Esophagus squamous epithelium (tissue), 5 donors: ENCODE data around the gene RTL5. TPM values are rescaled to one million over a fixed set of nuclear protein-coding genes. Genes with fewer than 3 reads are reported as not detected.

ENCODE experiments used
- DNase-seq: peaks from one replicate; lab custom pipeline; 2025; lab: John Stamatoyannopoulos, UW
- H3K27ac ChIP-seq, 4 donors: fragments of 200-600 bp; sonication (generic); one replicate each; pipeline ENCODE4 v1.5.1; 2016 to 2019; ENCODE audit warnings: mild to moderate bottlenecking in 1 of 4
- H3K27me3 ChIP-seq, 4 donors: fragments of 200-600 bp; sonication (generic); 1 replicate in 3 of 4; 2 replicates in 1 of 4; pipeline versions ENCODE4 v1.5.1 to v1.6.0; 2017 to 2021; ENCODE audit warnings: antibody characterized with exemption in 1 of 4
- H3K36me3 ChIP-seq, 3 donors: fragments of 200-600 bp; sonication (generic); one replicate each; pipeline ENCODE4 v1.5.1; 2016 to 2019
- H3K4me1 ChIP-seq, 3 donors: fragments of 200-600 bp; sonication (generic); one replicate each; pipeline ENCODE4 v1.5.1; 2017 to 2019
- H3K4me3 ChIP-seq, 4 donors: fragments of 200-600 bp; sonication (generic); 1 replicate in 3 of 4; 2 replicates in 1 of 4; pipeline ENCODE4 v1.5.1; 2016 to 2019; ENCODE audit warnings: mild to moderate bottlenecking in 2 of 4, moderate library complexity in 1 of 4
- H3K9me3 ChIP-seq, 3 donors: fragments of 200-600 bp; sonication (generic); one replicate each; pipeline ENCODE4 v1.5.1; 2016 to 2019
- CTCF ChIP-seq, 6 experiments: fragments of 450-650 bp in 4 of 6; fragments of 200-600 bp in 2 of 6; sonication (generic) in 2 of 6; IDR thresholded peaks; one replicate each; pipeline ENCODE4 v1.5.1; 2016 to 2019; ENCODE audit warnings: antibody characterized with exemption in 6 of 6, mild to moderate bottlenecking in 4 of 6, moderate library complexity in 4 of 6
- POLR2A ChIP-seq, 4 donors: fragments of 450-650 bp; IDR thresholded peaks; one replicate each; pipeline ENCODE4 v1.6.1; 2017; ENCODE audit warnings: antibody characterized with exemption in 4 of 4, mild to moderate bottlenecking in 4 of 4, moderate library complexity in 3 of 4
- WGBS, 2 donors: methylation state at CpG; one replicate each; pipeline ENCODE4 v1.1.5; 2018; 5-methylcytosine and 5-hydroxymethylcytosine counted together
- intact Hi-C: fragments of 100-400 bp; cut with DNase I; formaldehyde crosslinking; loops from one replicate; pipeline ENCODE4 v1.15.0; 2022
- total RNA-seq, 4 donors: library from RNA; depleted of rRNA; stranded (reverse); fragments of >200 nt; gene quantifications; one replicate each; pipeline ENCODE4 v1.1.0, GENCODE V29; 2016
- donor health status: DM: yes; HTN: yes; CAD: no.

RTL5 gene
- total RNA-seq, 4 donors from 2014 or later: 0.08 to 3.6 (median 0.49) TPM

GRCh38 chrX:72139538-72139937 is 7.8 kb upstream of the RTL5 start:
- Histone ChIP-seq H3K36me3 (peaks cover 0 to 6% (median 0%) of the 10 kb centered on the region in 3 donors), H3K27me3 (peaks cover 0 to 2% (median 0%) of the 10 kb centered on the region in 4 donors), H3K27ac (no peak overlapping the region), H3K4me3 (no peak overlapping the region), H3K9me3 (no peaks in the 10 kb centered on the region), H3K4me1 (no peaks in the 10 kb centered on the region)
- WGBS, 2 donors: 85% methylated on average over 3 of the region's 8 CpGs; no CpG with 5 or more reads in 1 of the 2 donors
- TF ChIP-seq CTCF (IDR thresholded peaks at IDR 0.05) (no peak), POLR2A (IDR thresholded peaks at IDR 0.05) (no peak)
- intact Hi-C loops: no loop called here
- DNase-seq: no peak

GRCh38 chrX:72137846-72138495 is 6.3 kb upstream of the RTL5 start:
- intact Hi-C loops: no loop called here
- Histone ChIP-seq H3K27ac (no peak overlapping the region), H3K27me3 (peaks cover 0 to 2% (median 0%) of the 10 kb centered on the region in 4 donors), H3K9me3 (no peaks in the 10 kb centered on the region), H3K4me3 (no peak overlapping the region), H3K36me3 (peaks cover 0 to 6% (median 0%) of the 10 kb centered on the region in 3 donors), H3K4me1 (no peaks in the 10 kb centered on the region)
- TF ChIP-seq CTCF (IDR thresholded peaks at IDR 0.05): no peak
- TF ChIP-seq POLR2A (IDR thresholded peaks at IDR 0.05): no peak
- DNase-seq: no peak
- WGBS, 2 donors: 74 to 79% methylated on average over 6 to 8 of the region's 9 CpGs

GRCh38 chrX:72133851-72134546 is 2.3 kb upstream of the RTL5 start:
- no peak for DNase-seq
- peaks cover 0 to 23% (median 0%) of the 10 kb centered on the region in 3 donors for H3K4me1 ChIP-seq
- H3K9me3 ChIP-seq: no peaks in the 10 kb centered on the region
- no peak overlapping the region for H3K27ac ChIP-seq
- peaks cover 0 to 26% (median 3%) of the 10 kb centered on the region in 4 donors for H3K27me3 ChIP-seq
- 80 to 90% methylated on average over 2 to 3 of the region's 11 CpGs for WGBS, 2 donors
- intact Hi-C loops: no loop called here
- no peak overlapping the region for H3K4me3 ChIP-seq
- H3K36me3 ChIP-seq: peaks cover 0 to 3% (median 0%) of the 10 kb centered on the region in 3 donors
- TF ChIP-seq POLR2A (IDR thresholded peaks at IDR 0.05): no peak
- TF ChIP-seq CTCF (IDR thresholded peaks at IDR 0.05): no peak

GRCh38 chrX:72132456-72132855 is 741 bp upstream of the RTL5 start:
- WGBS, 2 donors: 38 to 72% methylated on average over 1 to 2 of the region's 3 CpGs
- no peaks in the 10 kb centered on the region for H3K36me3 ChIP-seq
- TF ChIP-seq POLR2A (IDR thresholded peaks at IDR 0.05): no peak
- TF ChIP-seq CTCF (IDR thresholded peaks at IDR 0.05): no peak
- peaks cover 0 to 38% (median 0%) of the 10 kb centered on the region in 3 donors for H3K4me1 ChIP-seq
- peak overlapping the region in 3 of 4 donors; percentile 41 to 70 (median 52) for H3K4me3 ChIP-seq
- no peaks in the 10 kb centered on the region for H3K9me3 ChIP-seq
- peaks cover 0 to 26% (median 3%) of the 10 kb centered on the region in 4 donors for H3K27me3 ChIP-seq
- intact Hi-C loops: no loop called here
- no peak for DNase-seq
- H3K27ac ChIP-seq: peak overlapping the region in 3 of 4 donors; percentile 20 to 89 (median 85)

- Histone ChIP-seq H3K36me3 (no peaks in the 10 kb centered on the region), H3K27me3 (peaks cover 0 to 26% (median 3%) of the 10 kb centered on the region in 4 donors), H3K4me3 (peak overlapping the region; percentile 27 to 70 (median 46)), H3K27ac (peak overlapping the region in 3 of 4 donors; percentile 55 to 89 (median 85)), H3K4me1 (peaks cover 4 to 55% (median 6%) of the 10 kb centered on the region in 3 donors), H3K9me3 (no peaks in the 10 kb centered on the region)
- no peak for TF ChIP-seq POLR2A (IDR thresholded peaks at IDR 0.05)
- no peak for TF ChIP-seq CTCF (IDR thresholded peaks at IDR 0.05)
- WGBS, 2 donors: no CpG with 5 or more reads among the region's 30 CpGs
- intact Hi-C loops: no loop called here
- DNase-seq: no peak
Observed at GRCh38 chrX:72130762-72131250, 909 bp downstream of the RTL5 start.
